PFSK-1 (cell line): ENCODE results near the gene ZDHHC7.

Experiments used
- FOXP2 ChIP-seq: optimal IDR thresholded peaks from 2 replicates; pipeline ENCODE3; 2011; ENCODE audit warnings: borderline replicate concordance, control low read depth, inconsistent platforms; ENCODE audit not compliant: insufficient read depth; ENCODE audit errors: extremely low read length, extremely low read depth
- POLR2AphosphoS5 ChIP-seq: IDR thresholded peaks from 2 replicates; pipeline ENCODE4 v1.6.1; 2012; ENCODE audit warnings: low read depth, mild to moderate bottlenecking, control low read depth, low read length, moderate library complexity
- REST ChIP-seq, 2 experiments: IDR thresholded peaks; 2 replicates each; pipeline versions ENCODE4 v1.6.1 to v1.8.0; 2011 to 2012; ENCODE audit warnings: low read depth in 2 of 2, low read length in 2 of 2, control low read depth in 1 of 2, inconsistent platforms in 1 of 2, mild to moderate bottlenecking in 1 of 2, moderate library complexity in 1 of 2; ENCODE audit not compliant: insufficient read depth in 1 of 2
- SIN3A ChIP-seq: IDR thresholded peaks from 2 replicates; pipeline ENCODE4 v1.6.1; 2012; ENCODE audit warnings: mild to moderate bottlenecking, low read length, moderate library complexity, borderline replicate concordance; ENCODE audit not compliant: insufficient read depth
- TAF1 ChIP-seq: IDR thresholded peaks from 2 replicates; pipeline ENCODE4 v1.6.1; 2012; ENCODE audit warnings: low read length, control low read depth, borderline replicate concordance; ENCODE audit not compliant: insufficient read depth

The ZDHHC7 gene

GRCh38 chr16:85002608-85003007 lies 8.7 kb downstream of the ZDHHC7 start:
- TF ChIP-seq SIN3A (no peak), POLR2AphosphoS5 (no peak), FOXP2 (no peak), REST (IDR thresholded peaks at IDR 0.05; ENCODE audit: insufficient read depth in 1 of 2, low read depth in 2 of 2, low read length in 2 of 2) (no peak), TAF1 (no peak)

GRCh38 chr16:85002099-85002541 lies 9.2 kb downstream of the ZDHHC7 start:
- TF ChIP-seq REST (IDR thresholded peaks at IDR 0.05; ENCODE audit: insufficient read depth in 1 of 2, low read depth in 2 of 2, low read length in 2 of 2) (no peak), TAF1 (no peak), SIN3A (no peak), POLR2AphosphoS5 (no peak), FOXP2 (no peak)

GRCh38 chr16:84999857-85000480 lies 11.4 kb downstream of the ZDHHC7 start:
- TF ChIP-seq SIN3A (no peak), POLR2AphosphoS5 (no peak), FOXP2 (no peak), REST (IDR thresholded peaks at IDR 0.05; ENCODE audit: insufficient read depth in 1 of 2, low read depth in 2 of 2, low read length in 2 of 2) (no peak), TAF1 (no peak)

- no peak for TF ChIP-seq POLR2AphosphoS5
- no peak for TF ChIP-seq FOXP2
- TF ChIP-seq REST (IDR thresholded peaks at IDR 0.05; ENCODE audit: insufficient read depth in 1 of 2, low read depth in 2 of 2, low read length in 2 of 2): no peak
- no peak for TF ChIP-seq SIN3A
- no peak for TF ChIP-seq TAF1
Observed at GRCh38 chr16:84999200-84999599, 12.1 kb downstream of the ZDHHC7 start.

GRCh38 chr16:84996365-84996764 lies 15.0 kb downstream of the ZDHHC7 start:
- TF ChIP-seq TAF1 (no peak), REST (IDR thresholded peaks at IDR 0.05; ENCODE audit: insufficient read depth in 1 of 2, low read depth in 2 of 2, low read length in 2 of 2) (no peak), FOXP2 (no peak), SIN3A (no peak), POLR2AphosphoS5 (no peak)
